GM04503 (cell line): Measurements from ENCODE around the gene MTX3.

Experiments used
- DNase-seq: peaks from one replicate; pipeline ENCODE4 v3.0.0-alpha.2; 2012; ENCODE audit warnings: low read depth

MTX3 gene

DNA sequence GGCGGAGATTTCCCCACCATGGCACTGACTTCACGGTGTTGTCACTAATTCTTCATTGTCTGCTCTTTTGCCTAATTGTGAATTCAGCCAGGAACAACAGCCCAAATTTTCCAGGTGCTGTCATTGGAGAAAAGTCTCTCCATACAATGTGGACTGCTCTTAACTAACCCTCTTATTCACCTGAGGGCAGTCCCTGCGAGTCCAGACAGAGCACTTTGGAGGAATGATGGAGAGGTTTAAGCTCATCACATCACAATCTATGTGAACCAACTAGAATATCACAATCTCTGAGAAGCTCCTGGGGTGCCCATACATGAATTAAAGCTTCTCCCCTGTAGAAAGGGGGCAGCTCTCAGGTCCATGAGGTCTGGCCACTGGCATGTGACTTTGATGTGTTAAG, 56.4 kb downstream of the MTX3 start:
- no peak for DNase-seq

- DNase-seq: peak; percentile 58
Measured at GRCh38 chr5:79932510-79933504, 58.3 kb downstream of the MTX3 start.

DNA sequence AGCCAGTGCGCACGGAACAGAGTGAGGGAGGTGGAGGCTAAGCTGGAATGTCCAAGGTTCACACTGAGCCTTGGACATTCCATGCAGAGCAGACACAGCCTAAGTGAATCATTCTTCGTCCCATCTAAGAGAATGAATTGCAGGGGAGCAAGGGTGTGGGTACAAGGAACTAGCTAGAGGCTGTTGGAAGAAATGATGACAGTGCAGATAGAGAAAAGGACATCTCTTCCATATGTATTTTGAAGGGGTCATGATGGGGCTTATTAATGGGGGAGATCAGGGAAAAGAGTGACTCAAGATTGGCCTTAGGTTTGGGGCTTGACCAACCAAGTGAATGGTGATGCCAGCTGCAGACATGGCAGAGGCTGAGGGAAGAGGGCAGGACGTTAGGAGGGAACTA, 59.2 kb downstream of the MTX3 start:
- no peak for DNase-seq

GRCh38 chr5:79931409-79931808, 59.7 kb downstream of the MTX3 start:
- DNase-seq: no peak

DNA sequence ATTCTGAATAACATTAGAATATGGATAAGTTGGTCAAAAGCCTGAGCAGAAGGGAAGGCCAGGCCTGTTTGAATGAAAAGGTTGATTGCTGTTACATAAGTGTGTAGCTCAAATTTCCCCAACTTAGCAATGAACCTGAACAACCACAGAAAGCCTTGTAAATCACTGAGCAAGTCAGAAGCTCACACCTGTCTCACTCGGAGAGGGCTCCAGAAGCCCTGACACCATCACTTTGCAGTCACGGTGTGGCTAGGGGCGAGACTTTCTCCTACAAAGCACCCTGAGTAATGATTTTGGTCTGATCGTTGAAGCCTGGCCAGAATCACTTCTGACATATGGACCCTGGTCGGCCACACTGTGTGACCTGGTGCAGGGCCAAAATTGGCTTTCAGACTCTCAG, 62.0 kb downstream of the MTX3 start:
- DNase-seq: no peak
